H1 (cell line): ENCODE results near the gene HJURP. TPM values are rescaled to one million over a fixed set of nuclear protein-coding genes. Genes with fewer than 3 reads are reported as not detected.
A peak's percentile ranks its signal among the peaks of the same experiment; 100 is the strongest.

ENCODE experiments used
- BCL11A ChIP-seq, 2 experiments: IDR thresholded peaks; one replicate each; pipeline ENCODE4 v1.6.1; 2011; ENCODE audit warnings: low read depth in 2 of 2, low read length in 2 of 2, mild to moderate bottlenecking in 2 of 2
- CEBPB ChIP-seq: IDR thresholded peaks from 2 replicates; pipeline ENCODE4 v1.6.1; 2012; ENCODE audit warnings: low read depth, low read length
- HDAC2 ChIP-seq, 2 experiments: fragments of 300-600 bp in 1 of 2; sonication (generic) in 1 of 2; IDR thresholded peaks; 2 replicates each; pipeline ENCODE4 v1.6.1; 2011 to 2012; ENCODE audit warnings: low read depth in 2 of 2, low read length in 2 of 2, mild to moderate bottlenecking in 2 of 2, moderate library complexity in 2 of 2, borderline replicate concordance in 1 of 2, inconsistent platforms in 1 of 2
- KDM1A ChIP-seq: fragments of 200-600, 300-600 bp; sonication (generic); IDR thresholded peaks from 2 replicates; pipeline ENCODE4 v1.7.1; 2016; ENCODE audit warnings: mild to moderate bottlenecking, low read length, borderline replicate concordance
- KDM4A ChIP-seq: IDR thresholded peaks from one replicate; pipeline ENCODE4 v1.7.1; 2012; ENCODE audit warnings: low read depth, mild to moderate bottlenecking, moderate library complexity, low read length, inconsistent platforms; ENCODE audit not compliant: severe bottlenecking
- RAD21 ChIP-seq, 2 experiments: IDR thresholded peaks in 1 of 2; conservative IDR thresholded peaks in 1 of 2; 2 replicates each; pipeline ENCODE4 v1.6.1; 2011; ENCODE audit warnings: low read depth in 2 of 2, low read length in 2 of 2, improper control_type of control experiment in 1 of 2, inconsistent platforms in 1 of 2, mild to moderate bottlenecking in 1 of 2, moderate library complexity in 1 of 2
- SIX5 ChIP-seq: IDR thresholded peaks from 2 replicates; pipeline ENCODE4 v1.6.1; 2011; ENCODE audit warnings: mild to moderate bottlenecking, low read depth, low read length
- SP4 ChIP-seq: IDR thresholded peaks from 2 replicates; pipeline ENCODE4 v1.6.1; 2012; ENCODE audit warnings: low read length, inconsistent platforms
- TAF1 ChIP-seq: IDR thresholded peaks from 2 replicates; pipeline ENCODE4 v1.6.1; 2011; ENCODE audit warnings: mild to moderate bottlenecking, low read depth, low read length
- TAF7 ChIP-seq: optimal IDR thresholded peaks from 2 replicates; pipeline ENCODE3; 2011; ENCODE audit warnings: low read depth, mild to moderate bottlenecking, inconsistent platforms, low read length, moderate library complexity, borderline replicate concordance
- polyA plus RNA-seq, 7 experiments: library from polyadenylated mRNA; depleted of rRNA in 3 of 7; stranded (reverse) in 5 of 7; unstranded in 2 of 7; fragments of >200 nt in 5 of 7; fragments of 200-250 nt in 2 of 7; gene quantifications; 1 replicate in 5 of 7; 2 replicates in 1 of 7; 4 replicates in 1 of 7; pipeline versions ENCODE4 v1.2.1 to v1.2.3, GENCODE V29; 2011 to 2013; ENCODE audit warnings: missing spikeins in 2 of 7, mixed read lengths in 2 of 7
- total RNA-seq: library from RNA; stranded (reverse); fragmentation: NEBNext Ultra II Directional; extraction: Animal tissue kit (Norgen Biotek cat#: 25700); gene quantifications from 2 replicates; pipeline ENCODE4 v1.2.1, GENCODE V29; 2021
- TF ChIP-seq, protein P1 (sequence below): fragments of 300-600 bp; sonication (generic); IDR thresholded peaks from 2 replicates; pipeline ENCODE4 v1.7.1; 2012; ENCODE audit warnings: low read length, moderate library complexity, mild to moderate bottlenecking, inconsistent platforms; ENCODE audit not compliant: insufficient replicate concordance

HJURP gene
- total and polyA plus RNA-seq, 2 of the 8 experiments (the other 6 are each of a cell fraction or from before 2014, with no cell fraction given) = 49.3 to 60.5 TPM

DNA sequence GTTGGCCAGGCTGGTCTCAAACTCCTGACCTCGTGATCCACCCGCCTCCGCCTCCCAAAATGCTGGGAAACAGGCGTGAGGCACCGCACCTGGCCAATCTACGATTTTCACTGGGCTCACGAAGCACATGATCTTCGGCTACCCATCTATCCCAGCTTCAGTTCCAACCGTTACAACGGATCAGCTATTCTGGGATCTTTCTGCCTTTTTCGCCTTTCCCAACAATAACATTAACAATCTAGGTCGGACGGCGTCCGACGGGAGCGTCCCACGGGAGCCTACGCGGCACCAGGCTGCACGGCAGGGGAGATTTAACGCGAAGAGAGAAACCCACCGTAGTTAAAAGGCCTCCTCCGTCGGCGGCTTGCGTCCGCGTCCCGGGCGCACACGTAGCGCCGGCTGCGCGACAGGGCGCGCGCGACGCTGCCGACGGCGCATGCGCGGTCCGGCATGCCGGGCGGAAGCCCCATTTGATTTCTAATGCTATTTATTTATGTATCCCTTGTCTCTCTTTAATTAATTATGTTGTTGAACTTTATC lies 13.7 kb upstream of the HJURP start, which contains the start of gene MSL3B (continued):
- TF ChIP-seq, protein P1, sequence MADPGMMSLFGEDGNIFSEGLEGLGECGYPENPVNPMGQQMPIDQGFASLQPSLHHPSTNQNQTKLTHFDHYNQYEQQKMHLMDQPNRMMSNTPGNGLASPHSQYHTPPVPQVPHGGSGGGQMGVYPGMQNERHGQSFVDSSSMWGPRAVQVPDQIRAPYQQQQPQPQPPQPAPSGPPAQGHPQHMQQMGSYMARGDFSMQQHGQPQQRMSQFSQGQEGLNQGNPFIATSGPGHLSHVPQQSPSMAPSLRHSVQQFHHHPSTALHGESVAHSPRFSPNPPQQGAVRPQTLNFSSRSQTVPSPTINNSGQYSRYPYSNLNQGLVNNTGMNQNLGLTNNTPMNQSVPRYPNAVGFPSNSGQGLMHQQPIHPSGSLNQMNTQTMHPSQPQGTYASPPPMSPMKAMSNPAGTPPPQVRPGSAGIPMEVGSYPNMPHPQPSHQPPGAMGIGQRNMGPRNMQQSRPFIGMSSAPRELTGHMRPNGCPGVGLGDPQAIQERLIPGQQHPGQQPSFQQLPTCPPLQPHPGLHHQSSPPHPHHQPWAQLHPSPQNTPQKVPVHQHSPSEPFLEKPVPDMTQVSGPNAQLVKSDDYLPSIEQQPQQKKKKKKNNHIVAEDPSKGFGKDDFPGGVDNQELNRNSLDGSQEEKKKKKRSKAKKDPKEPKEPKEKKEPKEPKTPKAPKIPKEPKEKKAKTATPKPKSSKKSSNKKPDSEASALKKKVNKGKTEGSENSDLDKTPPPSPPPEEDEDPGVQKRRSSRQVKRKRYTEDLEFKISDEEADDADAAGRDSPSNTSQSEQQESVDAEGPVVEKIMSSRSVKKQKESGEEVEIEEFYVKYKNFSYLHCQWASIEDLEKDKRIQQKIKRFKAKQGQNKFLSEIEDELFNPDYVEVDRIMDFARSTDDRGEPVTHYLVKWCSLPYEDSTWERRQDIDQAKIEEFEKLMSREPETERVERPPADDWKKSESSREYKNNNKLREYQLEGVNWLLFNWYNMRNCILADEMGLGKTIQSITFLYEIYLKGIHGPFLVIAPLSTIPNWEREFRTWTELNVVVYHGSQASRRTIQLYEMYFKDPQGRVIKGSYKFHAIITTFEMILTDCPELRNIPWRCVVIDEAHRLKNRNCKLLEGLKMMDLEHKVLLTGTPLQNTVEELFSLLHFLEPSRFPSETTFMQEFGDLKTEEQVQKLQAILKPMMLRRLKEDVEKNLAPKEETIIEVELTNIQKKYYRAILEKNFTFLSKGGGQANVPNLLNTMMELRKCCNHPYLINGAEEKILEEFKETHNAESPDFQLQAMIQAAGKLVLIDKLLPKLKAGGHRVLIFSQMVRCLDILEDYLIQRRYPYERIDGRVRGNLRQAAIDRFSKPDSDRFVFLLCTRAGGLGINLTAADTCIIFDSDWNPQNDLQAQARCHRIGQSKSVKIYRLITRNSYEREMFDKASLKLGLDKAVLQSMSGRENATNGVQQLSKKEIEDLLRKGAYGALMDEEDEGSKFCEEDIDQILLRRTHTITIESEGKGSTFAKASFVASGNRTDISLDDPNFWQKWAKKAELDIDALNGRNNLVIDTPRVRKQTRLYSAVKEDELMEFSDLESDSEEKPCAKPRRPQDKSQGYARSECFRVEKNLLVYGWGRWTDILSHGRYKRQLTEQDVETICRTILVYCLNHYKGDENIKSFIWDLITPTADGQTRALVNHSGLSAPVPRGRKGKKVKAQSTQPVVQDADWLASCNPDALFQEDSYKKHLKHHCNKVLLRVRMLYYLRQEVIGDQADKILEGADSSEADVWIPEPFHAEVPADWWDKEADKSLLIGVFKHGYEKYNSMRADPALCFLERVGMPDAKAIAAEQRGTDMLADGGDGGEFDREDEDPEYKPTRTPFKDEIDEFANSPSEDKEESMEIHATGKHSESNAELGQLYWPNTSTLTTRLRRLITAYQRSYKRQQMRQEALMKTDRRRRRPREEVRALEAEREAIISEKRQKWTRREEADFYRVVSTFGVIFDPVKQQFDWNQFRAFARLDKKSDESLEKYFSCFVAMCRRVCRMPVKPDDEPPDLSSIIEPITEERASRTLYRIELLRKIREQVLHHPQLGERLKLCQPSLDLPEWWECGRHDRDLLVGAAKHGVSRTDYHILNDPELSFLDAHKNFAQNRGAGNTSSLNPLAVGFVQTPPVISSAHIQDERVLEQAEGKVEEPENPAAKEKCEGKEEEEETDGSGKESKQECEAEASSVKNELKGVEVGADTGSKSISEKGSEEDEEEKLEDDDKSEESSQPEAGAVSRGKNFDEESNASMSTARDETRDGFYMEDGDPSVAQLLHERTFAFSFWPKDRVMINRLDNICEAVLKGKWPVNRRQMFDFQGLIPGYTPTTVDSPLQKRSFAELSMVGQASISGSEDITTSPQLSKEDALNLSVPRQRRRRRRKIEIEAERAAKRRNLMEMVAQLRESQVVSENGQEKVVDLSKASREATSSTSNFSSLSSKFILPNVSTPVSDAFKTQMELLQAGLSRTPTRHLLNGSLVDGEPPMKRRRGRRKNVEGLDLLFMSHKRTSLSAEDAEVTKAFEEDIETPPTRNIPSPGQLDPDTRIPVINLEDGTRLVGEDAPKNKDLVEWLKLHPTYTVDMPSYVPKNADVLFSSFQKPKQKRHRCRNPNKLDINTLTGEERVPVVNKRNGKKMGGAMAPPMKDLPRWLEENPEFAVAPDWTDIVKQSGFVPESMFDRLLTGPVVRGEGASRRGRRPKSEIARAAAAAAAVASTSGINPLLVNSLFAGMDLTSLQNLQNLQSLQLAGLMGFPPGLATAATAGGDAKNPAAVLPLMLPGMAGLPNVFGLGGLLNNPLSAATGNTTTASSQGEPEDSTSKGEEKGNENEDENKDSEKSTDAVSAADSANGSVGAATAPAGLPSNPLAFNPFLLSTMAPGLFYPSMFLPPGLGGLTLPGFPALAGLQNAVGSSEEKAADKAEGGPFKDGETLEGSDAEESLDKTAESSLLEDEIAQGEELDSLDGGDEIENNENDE = no peak
- TF ChIP-seq SP4 = no peak
- peak; percentile 66 for TF ChIP-seq TAF1
- no peak for TF ChIP-seq SIX5
- TF ChIP-seq KDM1A = no peak
- TF ChIP-seq HDAC2 (IDR thresholded peaks at IDR 0.05; ENCODE audit: borderline replicate concordance in 1 of 2, low read depth in 2 of 2, low read length in 2 of 2) = no peak
- no peak for TF ChIP-seq TAF7
- TF ChIP-seq BCL11A (IDR thresholded peaks at IDR 0.05; ENCODE audit: low read depth in 2 of 2, low read length in 2 of 2) = no peak
- no peak for TF ChIP-seq CEBPB
- TF ChIP-seq KDM4A = peak; percentile 99
- TF ChIP-seq RAD21 (IDR thresholded peaks at IDR 0.05 in 1 of 2, conservative IDR thresholded peaks at IDR 0.05 in 1 of 2; ENCODE audit: low read depth in 2 of 2, low read length in 2 of 2) = no peak
